Measurements from ENCODE around the gene DDX10.

DDX10 gene

GRCh38 chr11:108826136-108826535 is 161.3 kb downstream of the DDX10 start:
- DNase-seq: no peak

- DNase-seq: no peak
Observed at GRCh38 chr11:108835624-108836023, 170.8 kb downstream of the DDX10 start.

- no peak for DNase-seq
Observed at GRCh38 chr11:108836541-108836940, 171.7 kb downstream of the DDX10 start.

GRCh38 chr11:108838102-108838791 is 173.4 kb downstream of the DDX10 start:
- no peak for DNase-seq

- DNase-seq: peak; percentile 20 to 29
Observed at GRCh38 chr11:108838792-108839105, 173.9 kb downstream of the DDX10 start.

- DNase-seq: no peak
Observed at GRCh38 chr11:108846009-108846408, 181.1 kb downstream of the DDX10 start.

GRCh38 chr11:108847298-108847990 is 182.6 kb downstream of the DDX10 start:
- DNase-seq: no peak

GRCh38 chr11:108851781-108852180 is 186.9 kb downstream of the DDX10 start:
- DNase-seq: no peak

- DNase-seq: no peak
Observed at GRCh38 chr11:108852701-108853100, 187.8 kb downstream of the DDX10 start.

- DNase-seq: no peak
Observed at GRCh38 chr11:108853151-108853550, 188.3 kb downstream of the DDX10 start.

GRCh38 chr11:108853864-108854263 is 189.0 kb downstream of the DDX10 start:
- DNase-seq: no peak

GRCh38 chr11:108854346-108854745 is 189.5 kb downstream of the DDX10 start:
- DNase-seq: no peak

GRCh38 chr11:108857382-108857781 is 192.5 kb downstream of the DDX10 start:
- no peak for DNase-seq

- no peak for DNase-seq
Observed at GRCh38 chr11:108858622-108859021, 193.8 kb downstream of the DDX10 start.

- no peak for DNase-seq
Observed at GRCh38 chr11:108859510-108859909, 194.6 kb downstream of the DDX10 start.

GRCh38 chr11:108863528-108863927 is 198.7 kb downstream of the DDX10 start:
- no peak for DNase-seq

- no peak for DNase-seq
Observed at GRCh38 chr11:108865406-108865805, 200.5 kb downstream of the DDX10 start.

- no peak for DNase-seq
Observed at GRCh38 chr11:108866781-108867180, 201.9 kb downstream of the DDX10 start.

GRCh38 chr11:108870373-108871020 is 205.6 kb downstream of the DDX10 start:
- DNase-seq: no peak

GRCh38 chr11:108871152-108871551 is 206.3 kb downstream of the DDX10 start:
- peak in 1 of 2 donors; percentile 22 for DNase-seq

GRCh38 chr11:108871867-108872266 is 207.0 kb downstream of the DDX10 start:
- DNase-seq: no peak

- no peak for DNase-seq
Observed at GRCh38 chr11:108872781-108873291, 208.0 kb downstream of the DDX10 start.

GRCh38 chr11:108873310-108873709 is 208.4 kb downstream of the DDX10 start:
- no peak for DNase-seq

GRCh38 chr11:108873941-108874340 is 209.1 kb downstream of the DDX10 start:
- DNase-seq: no peak
